DND-41 (cell line): ENCODE measurements around the gene MED22.

ENCODE experiments used
- EZH2 ChIP-seq: IDR thresholded peaks from 3 replicates; pipeline ENCODE4 v1.6.1; 2012; ENCODE audit warnings: borderline replicate concordance, low read depth, mild to moderate bottlenecking, moderate library complexity, low read length, inconsistent platforms; ENCODE audit not compliant: severe bottlenecking
- TF ChIP-seq, protein P1 (sequence below): IDR thresholded peaks from 2 replicates; pipeline ENCODE4 v1.5.1; 2012; ENCODE audit warnings: borderline replicate concordance, low read length, moderate library complexity, mild to moderate bottlenecking; ENCODE audit not compliant: poor library complexity, severe bottlenecking; ENCODE audit errors: extremely low read depth

DNA sequence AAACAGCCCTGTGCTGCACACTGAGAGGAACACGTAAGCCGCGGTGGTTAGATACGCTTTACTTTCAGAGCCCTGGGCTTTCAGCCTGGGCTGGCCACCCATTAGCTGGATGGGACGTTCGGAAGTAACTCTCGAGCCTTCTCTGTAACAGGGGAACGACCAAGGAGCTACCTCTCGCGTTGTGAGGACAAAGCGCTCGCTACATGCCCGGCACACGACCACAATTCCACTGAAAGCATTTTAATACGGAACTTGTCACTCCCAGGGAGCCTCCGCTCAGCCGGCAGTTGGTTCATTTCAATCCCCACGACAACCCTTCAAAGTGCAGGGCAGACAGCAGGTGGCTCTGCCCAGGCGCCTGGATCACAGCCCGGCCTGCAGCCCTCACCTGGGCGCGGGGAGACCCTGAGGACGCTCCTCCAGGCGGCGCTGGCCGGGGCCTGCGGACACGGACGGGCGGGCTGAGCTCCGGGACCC is 8.0 kb upstream of the MED22 start:
- TF ChIP-seq, protein P1, sequence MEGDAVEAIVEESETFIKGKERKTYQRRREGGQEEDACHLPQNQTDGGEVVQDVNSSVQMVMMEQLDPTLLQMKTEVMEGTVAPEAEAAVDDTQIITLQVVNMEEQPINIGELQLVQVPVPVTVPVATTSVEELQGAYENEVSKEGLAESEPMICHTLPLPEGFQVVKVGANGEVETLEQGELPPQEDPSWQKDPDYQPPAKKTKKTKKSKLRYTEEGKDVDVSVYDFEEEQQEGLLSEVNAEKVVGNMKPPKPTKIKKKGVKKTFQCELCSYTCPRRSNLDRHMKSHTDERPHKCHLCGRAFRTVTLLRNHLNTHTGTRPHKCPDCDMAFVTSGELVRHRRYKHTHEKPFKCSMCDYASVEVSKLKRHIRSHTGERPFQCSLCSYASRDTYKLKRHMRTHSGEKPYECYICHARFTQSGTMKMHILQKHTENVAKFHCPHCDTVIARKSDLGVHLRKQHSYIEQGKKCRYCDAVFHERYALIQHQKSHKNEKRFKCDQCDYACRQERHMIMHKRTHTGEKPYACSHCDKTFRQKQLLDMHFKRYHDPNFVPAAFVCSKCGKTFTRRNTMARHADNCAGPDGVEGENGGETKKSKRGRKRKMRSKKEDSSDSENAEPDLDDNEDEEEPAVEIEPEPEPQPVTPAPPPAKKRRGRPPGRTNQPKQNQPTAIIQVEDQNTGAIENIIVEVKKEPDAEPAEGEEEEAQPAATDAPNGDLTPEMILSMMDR, result no peak
- no peak for TF ChIP-seq EZH2
